Measurements from ENCODE around the gene SBNO2. TPM values are rescaled to one million over a fixed set of nuclear protein-coding genes. Genes with fewer than 3 reads are reported as not detected.

SBNO2 gene, protein sequence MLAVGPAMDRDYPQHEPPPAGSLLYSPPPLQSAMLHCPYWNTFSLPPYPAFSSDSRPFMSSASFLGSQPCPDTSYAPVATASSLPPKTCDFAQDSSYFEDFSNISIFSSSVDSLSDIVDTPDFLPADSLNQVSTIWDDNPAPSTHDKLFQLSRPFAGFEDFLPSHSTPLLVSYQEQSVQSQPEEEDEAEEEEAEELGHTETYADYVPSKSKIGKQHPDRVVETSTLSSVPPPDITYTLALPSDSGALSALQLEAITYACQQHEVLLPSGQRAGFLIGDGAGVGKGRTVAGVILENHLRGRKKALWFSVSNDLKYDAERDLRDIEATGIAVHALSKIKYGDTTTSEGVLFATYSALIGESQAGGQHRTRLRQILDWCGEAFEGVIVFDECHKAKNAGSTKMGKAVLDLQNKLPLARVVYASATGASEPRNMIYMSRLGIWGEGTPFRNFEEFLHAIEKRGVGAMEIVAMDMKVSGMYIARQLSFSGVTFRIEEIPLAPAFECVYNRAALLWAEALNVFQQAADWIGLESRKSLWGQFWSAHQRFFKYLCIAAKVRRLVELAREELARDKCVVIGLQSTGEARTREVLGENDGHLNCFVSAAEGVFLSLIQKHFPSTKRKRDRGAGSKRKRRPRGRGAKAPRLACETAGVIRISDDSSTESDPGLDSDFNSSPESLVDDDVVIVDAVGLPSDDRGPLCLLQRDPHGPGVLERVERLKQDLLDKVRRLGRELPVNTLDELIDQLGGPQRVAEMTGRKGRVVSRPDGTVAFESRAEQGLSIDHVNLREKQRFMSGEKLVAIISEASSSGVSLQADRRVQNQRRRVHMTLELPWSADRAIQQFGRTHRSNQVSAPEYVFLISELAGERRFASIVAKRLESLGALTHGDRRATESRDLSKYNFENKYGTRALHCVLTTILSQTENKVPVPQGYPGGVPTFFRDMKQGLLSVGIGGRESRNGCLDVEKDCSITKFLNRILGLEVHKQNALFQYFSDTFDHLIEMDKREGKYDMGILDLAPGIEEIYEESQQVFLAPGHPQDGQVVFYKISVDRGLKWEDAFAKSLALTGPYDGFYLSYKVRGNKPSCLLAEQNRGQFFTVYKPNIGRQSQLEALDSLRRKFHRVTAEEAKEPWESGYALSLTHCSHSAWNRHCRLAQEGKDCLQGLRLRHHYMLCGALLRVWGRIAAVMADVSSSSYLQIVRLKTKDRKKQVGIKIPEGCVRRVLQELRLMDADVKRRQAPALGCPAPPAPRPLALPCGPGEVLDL (N-terminal part only)
- total RNA-seq, result 34.8 and 62.8 TPM in 2 replicates

DNA sequence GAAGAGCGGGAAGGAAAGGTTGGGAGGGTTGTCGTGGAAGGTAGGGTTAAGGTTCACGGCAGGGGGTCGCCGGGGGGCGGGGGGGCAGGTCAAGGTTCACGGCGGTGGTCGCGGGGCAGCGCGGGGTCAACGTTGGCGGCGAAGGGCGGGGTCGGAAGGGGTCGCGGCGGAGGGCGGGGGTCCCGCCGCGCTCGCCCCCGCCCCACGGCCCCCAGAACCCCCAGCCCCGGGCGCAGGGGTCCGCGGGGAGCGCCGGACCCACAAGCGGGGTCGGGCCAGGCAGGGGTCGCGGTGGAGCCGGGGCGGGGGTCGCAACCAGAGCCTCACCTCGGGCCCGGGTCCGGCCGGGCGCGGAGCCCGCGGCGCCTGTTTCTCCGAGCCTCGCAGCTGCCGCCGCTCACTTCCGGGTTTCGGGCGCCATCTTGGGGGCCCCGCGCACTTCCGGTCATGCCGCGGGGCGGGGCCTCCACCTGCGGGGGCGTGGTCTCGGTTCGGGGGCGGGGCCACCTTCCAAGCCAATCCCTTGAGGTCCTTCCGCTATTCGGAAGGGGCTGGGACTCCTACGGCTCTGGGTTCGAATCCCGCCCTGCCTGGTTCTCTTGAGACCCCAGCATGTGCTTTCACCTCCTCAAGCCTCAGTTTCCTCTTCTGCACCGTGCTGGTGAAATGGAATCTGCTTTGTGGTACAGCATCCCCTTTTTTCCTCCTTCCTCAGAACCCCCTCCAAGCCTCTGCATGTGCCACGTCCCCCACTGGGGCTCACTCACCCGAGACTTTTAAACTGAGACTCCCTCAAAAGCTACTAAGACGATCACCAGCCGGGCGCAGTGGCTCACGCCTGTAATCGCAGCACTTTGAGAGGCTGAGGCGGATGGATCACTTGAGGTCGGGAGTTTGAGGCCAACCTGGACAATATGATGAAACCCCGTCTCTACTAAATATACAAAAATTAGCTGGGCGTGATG is at the start of gene SBNO2:
SBNO2 (minus strand) TSS at position 424 of the 965 bp plus-strand sequence. CDS start 19,992 bp downstream, outside the sequence.

DNA sequence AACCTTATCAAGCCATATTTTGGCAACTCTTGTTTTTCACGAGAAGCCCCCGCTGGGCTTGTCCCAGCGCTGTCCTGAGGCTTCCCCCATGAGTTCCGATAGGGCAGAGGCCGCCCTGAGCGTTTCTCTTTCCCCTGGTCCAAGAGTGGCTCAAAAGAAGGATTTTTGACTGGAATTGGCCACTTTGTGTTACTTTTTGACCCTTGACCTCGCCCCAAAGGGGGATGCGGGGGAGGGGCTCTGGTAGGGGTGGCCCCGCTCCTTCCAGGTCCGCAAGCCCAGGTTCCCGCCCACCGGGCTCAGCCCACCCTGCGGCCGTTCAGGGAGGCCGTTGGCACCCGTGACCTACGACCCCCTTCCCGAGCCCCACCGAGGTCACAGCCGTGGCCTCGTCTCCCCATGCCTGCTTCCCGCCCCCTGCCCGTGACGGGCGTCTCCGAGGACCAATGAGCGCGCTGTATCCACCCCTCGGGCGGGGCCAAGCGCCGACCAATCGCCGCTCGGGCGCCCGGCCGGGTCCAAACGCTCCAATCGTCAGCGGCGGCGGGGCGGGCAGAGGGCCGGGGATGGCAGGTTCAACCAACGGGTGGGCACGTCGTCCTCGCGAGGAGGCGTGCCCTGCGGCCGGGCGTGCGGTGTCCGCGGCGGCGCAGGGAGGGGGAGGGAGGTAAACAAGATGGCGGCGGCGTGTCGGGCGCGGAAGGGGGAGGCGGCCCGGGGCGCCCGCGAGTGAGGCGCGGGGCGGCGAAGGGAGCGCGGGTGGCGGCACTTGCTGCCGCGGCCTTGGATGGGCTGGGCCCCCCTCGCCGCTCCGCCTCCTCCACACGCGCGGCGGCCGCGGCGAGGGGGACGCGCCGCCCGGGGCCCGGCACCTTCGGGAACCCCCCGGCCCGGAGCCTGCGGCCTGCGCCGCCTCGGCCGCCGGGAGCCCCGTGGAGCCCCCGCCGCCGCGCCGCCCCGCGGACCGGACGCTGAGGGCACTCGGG is 31.3 kb upstream of the SBNO2 start, which contains the start of gene STK11:
STK11 (plus strand) TSS at position 665 of the 986 bp plus-strand sequence. CDS start 1,136 bp downstream, outside the sequence.

DNA sequence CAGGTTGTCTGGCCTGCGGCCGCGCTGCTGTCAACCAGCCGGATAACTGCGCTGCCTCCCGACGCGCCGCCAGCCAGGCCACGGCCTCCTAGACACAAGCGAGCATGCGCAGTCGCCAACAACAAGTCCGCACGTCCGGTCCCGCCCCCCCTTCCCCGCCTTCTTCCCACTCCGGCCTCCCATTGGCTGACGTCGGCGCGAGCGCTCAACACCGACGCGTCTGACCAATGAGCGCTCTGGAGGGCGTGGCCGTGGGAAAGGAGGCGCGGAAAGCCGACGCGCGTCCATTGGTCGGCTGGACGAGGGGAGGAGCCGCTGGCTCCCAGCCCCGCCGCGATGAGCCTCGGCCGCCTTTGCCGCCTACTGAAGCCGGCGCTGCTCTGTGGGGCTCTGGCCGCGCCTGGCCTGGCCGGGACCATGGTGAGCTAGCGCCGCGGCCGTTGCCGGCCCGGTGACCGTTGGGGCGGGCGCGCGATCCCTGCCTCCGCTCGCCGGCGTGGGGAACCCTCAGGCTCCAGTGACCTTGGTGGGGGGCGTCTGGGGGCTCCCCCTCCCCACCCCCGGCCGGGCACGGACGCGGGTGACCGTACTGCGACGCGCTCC is 70.3 kb downstream of the SBNO2 start, which contains the start of gene GPX4:
GPX4 (plus strand) TSS at position 287 of the 603 bp plus-strand sequence; CDS start at position 337, 50 bp downstream.

DNA sequence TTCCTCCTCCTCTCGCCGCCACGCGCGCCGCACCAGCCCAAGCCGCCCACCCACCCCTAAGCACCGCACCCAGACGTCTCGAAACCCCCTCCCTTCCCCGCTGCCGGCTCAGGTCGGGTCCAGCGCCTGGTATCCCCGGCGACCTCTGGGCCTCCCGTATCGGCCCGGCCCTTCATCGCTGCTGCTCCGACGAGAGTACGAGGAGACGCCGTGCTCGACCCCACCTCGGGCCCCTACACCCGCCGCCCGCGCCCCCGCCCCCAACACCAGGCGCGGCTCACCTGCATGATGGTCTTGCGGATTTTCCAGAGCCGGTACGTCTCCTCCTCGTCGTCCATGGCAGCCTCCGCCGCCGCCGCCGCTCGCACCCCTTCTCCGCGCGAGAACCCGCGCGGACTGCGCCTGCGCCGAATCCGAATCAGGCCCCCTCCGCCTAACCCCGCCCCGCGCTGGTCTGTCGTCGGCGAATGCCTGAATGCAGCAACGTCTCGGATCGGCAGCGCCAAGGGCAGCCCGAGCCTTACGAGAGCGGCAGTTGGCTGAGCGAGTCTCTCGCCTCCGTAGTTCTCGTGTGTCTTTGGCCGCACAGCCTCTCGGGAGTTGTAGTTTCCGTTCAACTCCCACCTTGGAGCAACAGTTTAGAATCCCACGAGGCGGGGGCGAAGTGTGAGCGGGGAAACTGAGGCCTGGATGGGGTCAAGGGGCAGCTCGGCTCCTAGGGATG is 78.9 kb downstream of the SBNO2 start, which contains the start of gene POLR2E:
POLR2E (minus strand) TSS at position 398 of the 724 bp plus-strand sequence; CDS start at position 338, 60 bp downstream.

DNA sequence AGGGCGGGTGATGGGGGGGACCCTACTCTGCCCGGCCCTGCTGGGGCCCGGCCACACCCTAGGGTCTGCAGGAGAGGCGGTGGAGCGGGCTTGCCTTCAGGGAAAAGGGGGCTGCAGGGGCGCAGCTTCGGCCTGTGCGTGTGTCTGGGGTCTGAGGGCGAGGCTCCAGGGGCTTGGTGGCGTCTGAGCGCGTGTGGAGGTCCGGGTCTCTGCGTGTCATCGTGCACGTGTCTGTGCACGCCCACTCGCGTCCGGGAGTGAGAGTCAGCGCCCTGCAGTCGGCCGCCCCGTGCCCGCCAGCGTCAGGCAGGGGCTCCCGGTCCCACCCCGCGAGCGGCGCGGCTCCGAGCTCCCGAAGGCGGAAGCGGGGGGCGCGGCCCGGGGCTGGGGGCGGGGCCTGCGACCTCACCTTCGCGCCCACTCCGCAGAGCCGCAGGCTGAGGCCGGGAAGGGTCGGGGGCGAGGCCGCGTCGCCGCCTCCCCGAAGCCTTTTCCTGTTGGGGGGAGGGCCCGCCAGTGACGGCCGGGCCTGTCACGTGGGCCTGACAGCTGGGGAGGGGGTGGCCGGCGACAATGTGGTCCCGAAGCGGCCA is 107.2 kb downstream of the SBNO2 start, which contains the start of gene ARHGAP45:
ARHGAP45 (plus strand) TSS at position 420 of the 593 bp plus-strand sequence. CDS start 239 bp downstream, outside the sequence.

Other genes starting within 250 kb of the SBNO2 start
- 16.9 and 22.2 TPM in 2 replicates for gene ARID3A, start 248.2 kb downstream of the SBNO2 start, total RNA-seq
- gene WDR18, start 189.9 kb downstream of the SBNO2 start, total RNA-seq, result 42.0 and 62.0 TPM in 2 replicates
- 0.14 and 0.65 TPM in 2 replicates for gene GRIN3B, start 173.8 kb downstream of the SBNO2 start, total RNA-seq
- gene TMEM259, start 153.1 kb downstream of the SBNO2 start, total RNA-seq, result 47.4 and 57.0 TPM in 2 replicates
- not detected in 2 replicates for gene RNU6-2, start 152.7 kb downstream of the SBNO2 start, total RNA-seq
- gene CNN2, start 147.7 kb downstream of the SBNO2 start, total RNA-seq, result 215 and 242 TPM in 2 replicates
- gene ABCA7, start 134.2 kb downstream of the SBNO2 start, total RNA-seq, result 3.4 and 3.8 TPM in 2 replicates
- gene ARHGAP45, start 107.1 kb downstream of the SBNO2 start, total RNA-seq, result 0.85 and 1.6 TPM in 2 replicates
- 83.9 and 89.1 TPM in 2 replicates for gene POLR2E, start 78.9 kb downstream of the SBNO2 start, total RNA-seq
- 344 and 573 TPM in 2 replicates for gene GPX4, start 70.3 kb downstream of the SBNO2 start, total RNA-seq
- 83.1 and 101 TPM in 2 replicates for gene STK11, start 31.5 kb upstream of the SBNO2 start, total RNA-seq
- gene CBARP, start 63.7 kb upstream of the SBNO2 start, total RNA-seq, result 1.00 and 1.8 TPM in 2 replicates
- gene ATP5F1D, start 67.5 kb upstream of the SBNO2 start, total RNA-seq, result 18.2 and 21.5 TPM in 2 replicates
- 10.0 and 12.9 TPM in 2 replicates for gene MIDN, start 74.3 kb upstream of the SBNO2 start, total RNA-seq
- gene CIRBP, start 95.1 kb upstream of the SBNO2 start, total RNA-seq, result 222 and 279 TPM in 2 replicates
- 19.6 and 26.2 TPM in 2 replicates for gene FAM174C, start 101.3 kb upstream of the SBNO2 start, total RNA-seq
- not detected in 2 replicates for gene EFNA2, start 111.6 kb upstream of the SBNO2 start, total RNA-seq
- 51.8 and 58.7 TPM in 2 replicates for gene NDUFS7, start 209.6 kb upstream of the SBNO2 start, total RNA-seq
- gene GAMT, start 227.3 kb upstream of the SBNO2 start, total RNA-seq, result 29.0 and 36.1 TPM in 2 replicates
- 34.7 and 42.2 TPM in 2 replicates for gene DAZAP1, start 233.3 kb upstream of the SBNO2 start, total RNA-seq

Measured in smooth muscle cell of bladder (primary cell).